Activated naive CD4-positive, alpha-beta T cell treated with anti-CD3 and anti-CD28 coated beads, Interleukin-2, amount 50 U/mL, for 24 hours (primary cell): ENCODE results near the gene PTPRR.

ENCODE experiments used
- H3K27ac Mint-ChIP-seq: one replicate; pipeline ENCODE4 v1.8.0; 2021; ENCODE audit warnings: mild to moderate bottlenecking, mixed read lengths
- H3K27me3 Mint-ChIP-seq: one replicate; pipeline ENCODE4 v1.8.0; 2021; ENCODE audit warnings: mixed read lengths
- H3K36me3 Mint-ChIP-seq: one replicate; pipeline ENCODE4 v1.8.0; 2021; ENCODE audit warnings: mixed read lengths
- H3K4me1 Mint-ChIP-seq: one replicate; pipeline ENCODE4 v1.8.0; 2021; ENCODE audit warnings: mixed read lengths
- H3K4me3 Mint-ChIP-seq: one replicate; pipeline ENCODE4 v1.8.0; 2021; ENCODE audit warnings: mild to moderate bottlenecking, mixed read lengths
- H3K9me3 Mint-ChIP-seq: one replicate; pipeline ENCODE4 v1.8.0; 2021; ENCODE audit warnings: mixed read lengths

The PTPRR gene, protein sequence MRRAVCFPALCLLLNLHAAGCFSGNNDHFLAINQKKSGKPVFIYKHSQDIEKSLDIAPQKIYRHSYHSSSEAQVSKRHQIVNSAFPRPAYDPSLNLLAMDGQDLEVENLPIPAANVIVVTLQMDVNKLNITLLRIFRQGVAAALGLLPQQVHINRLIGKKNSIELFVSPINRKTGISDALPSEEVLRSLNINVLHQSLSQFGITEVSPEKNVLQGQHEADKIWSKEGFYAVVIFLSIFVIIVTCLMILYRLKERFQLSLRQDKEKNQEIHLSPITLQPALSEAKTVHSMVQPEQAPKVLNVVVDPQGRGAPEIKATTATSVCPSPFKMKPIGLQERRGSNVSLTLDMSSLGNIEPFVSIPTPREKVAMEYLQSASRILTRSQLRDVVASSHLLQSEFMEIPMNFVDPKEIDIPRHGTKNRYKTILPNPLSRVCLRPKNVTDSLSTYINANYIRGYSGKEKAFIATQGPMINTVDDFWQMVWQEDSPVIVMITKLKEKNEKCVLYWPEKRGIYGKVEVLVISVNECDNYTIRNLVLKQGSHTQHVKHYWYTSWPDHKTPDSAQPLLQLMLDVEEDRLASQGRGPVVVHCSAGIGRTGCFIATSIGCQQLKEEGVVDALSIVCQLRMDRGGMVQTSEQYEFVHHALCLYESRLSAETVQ

DNA sequence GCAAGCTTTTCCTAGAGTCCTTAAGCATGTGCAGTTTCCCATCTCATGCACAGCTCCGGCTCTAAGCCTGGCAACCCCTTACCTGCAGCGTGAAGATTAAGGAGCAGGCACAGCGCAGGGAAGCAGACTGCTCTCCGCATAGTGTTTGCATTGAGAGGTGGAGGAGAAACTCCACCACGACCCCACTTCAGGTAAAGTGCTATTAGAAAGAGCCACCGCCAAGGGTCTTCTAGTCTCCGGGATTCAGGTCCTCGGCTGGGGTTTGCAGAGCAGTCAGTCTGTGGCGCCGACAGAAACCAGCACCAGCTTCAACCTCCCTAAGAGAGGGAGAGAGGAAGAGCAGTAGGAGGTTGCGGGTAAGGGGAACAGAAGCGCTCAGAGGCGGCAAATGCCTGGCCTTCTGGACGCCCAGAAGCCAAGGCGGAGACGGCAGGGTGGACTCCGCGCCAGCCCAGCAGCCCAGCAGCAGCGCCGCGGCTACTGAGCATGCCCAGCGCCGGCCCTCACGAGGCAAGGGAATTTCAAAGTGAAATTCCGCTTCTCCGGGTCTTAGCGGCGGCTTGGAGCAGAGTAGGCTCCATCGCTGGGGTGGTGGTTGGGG is at the start of gene PTPRR:
PTPRR (minus strand) TSS at position 488 of the 601 bp plus-strand sequence; CDS start at position 140, 348 bp downstream.
- H3K4me1 Mint-ChIP-seq: no peaks in the 10 kb centered on the region
- no peaks in the 10 kb centered on the region for H3K36me3 Mint-ChIP-seq
- H3K27me3 Mint-ChIP-seq: peaks cover 11% of the 10 kb centered on the region
- no peak within 1 kb of the TSS for H3K27ac Mint-ChIP-seq
- no peak within 1 kb of the TSS for H3K4me3 Mint-ChIP-seq
- no peaks in the 10 kb centered on the region for H3K9me3 Mint-ChIP-seq

DNA sequence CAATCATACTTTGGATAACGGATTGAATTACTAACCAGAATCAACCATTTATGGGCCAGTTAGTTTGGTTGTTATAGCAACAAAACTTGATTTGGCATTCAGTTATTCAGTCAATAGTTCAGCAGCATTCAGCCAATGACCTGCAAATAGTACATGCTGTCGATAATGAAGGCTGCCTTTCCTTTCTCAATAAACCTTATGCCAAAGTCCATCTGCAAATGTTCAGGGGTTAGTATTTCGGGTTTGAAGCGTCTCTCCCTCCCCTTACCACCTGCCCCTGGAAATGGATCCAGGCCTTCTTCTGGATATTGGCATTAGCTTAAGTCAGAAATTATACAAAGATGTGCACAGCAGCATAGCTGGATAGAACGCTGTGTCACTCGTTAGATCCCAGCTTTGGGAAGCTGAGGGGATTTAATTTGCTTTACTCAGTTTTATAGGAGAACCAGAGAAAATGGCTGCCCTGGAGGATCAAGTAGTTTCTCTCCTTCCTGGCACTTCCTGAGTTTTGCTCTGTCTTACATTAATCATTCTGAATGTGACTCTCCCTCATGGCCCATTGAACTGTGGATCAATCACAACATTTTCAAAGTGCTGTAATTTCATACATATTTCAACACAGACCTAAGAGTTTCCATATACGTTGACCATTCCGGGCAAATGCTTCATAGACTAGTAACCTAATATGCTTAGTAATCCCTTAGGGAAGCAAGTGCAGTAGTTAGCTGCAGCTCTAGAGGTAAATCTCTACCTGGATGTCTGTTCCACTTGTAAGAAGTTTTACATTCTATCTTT is 46.7 kb upstream of the PTPRR start:
- Mint-ChIP-seq H3K4me1 (no peaks in the 10 kb centered on the region), H3K9me3 (no peaks in the 10 kb centered on the region), H3K27ac (no peak overlapping the region), H3K27me3 (no peaks in the 10 kb centered on the region), H3K36me3 (no peaks in the 10 kb centered on the region), H3K4me3 (no peak overlapping the region)

DNA sequence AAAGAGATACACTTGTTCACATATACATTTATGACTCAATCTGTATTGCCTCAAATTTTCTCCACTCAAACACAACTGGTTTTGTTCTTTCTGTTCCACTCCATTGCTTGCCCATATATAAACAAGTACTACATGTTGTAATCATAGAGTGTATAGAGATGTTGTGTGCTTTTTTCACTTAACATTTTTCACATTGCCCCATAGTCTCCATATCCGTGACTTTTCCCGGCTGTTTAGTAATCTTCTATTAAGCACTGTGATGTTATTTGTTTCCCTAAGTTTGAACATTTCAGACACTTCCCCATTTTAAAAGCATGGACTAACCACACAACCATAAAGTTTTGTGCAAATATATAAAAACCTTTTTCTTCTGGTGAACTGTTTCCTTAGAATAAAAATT is 45.5 kb upstream of the PTPRR start:
- no peak overlapping the region for H3K27ac Mint-ChIP-seq
- no peaks in the 10 kb centered on the region for H3K36me3 Mint-ChIP-seq
- H3K9me3 Mint-ChIP-seq: peaks cover 6% of the 10 kb centered on the region
- no peaks in the 10 kb centered on the region for H3K27me3 Mint-ChIP-seq
- no peak overlapping the region for H3K4me3 Mint-ChIP-seq
- H3K4me1 Mint-ChIP-seq: no peaks in the 10 kb centered on the region

DNA sequence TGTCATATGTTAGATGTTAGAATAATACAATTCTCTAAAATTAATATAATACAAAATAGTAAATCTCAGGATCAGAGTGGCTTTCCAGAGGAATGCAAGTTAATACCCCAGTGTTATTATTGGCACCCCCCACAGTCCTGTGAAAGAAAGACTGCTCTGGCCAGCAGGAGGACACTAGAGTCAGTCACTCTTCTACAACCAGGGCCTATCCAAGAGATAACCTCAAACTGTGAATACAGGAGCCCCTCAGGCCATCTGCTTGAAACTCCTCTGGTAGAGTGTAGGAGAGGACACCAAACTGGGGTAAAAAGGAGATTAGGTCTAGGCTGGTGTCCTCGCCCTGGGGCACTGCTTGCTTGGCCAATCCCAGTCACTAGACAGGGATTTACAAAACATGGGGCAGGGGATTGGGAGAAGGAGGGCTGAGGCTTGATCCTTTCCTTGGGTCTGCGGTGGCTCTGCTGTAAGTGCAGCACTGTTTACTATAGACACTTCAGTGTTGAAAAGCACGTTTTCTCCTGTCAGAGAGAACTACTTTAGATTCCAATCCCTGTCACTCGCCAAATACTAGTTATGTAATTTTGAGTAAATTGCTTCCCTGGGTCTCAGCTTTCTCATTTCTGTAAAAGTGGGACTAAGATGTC is 44.5 kb upstream of the PTPRR start:
- no peak overlapping the region for H3K4me3 Mint-ChIP-seq
- H3K9me3 Mint-ChIP-seq: peaks cover 6% of the 10 kb centered on the region
- H3K4me1 Mint-ChIP-seq: no peaks in the 10 kb centered on the region
- H3K27me3 Mint-ChIP-seq: no peaks in the 10 kb centered on the region
- H3K27ac Mint-ChIP-seq: no peak overlapping the region
- H3K36me3 Mint-ChIP-seq: no peaks in the 10 kb centered on the region

DNA sequence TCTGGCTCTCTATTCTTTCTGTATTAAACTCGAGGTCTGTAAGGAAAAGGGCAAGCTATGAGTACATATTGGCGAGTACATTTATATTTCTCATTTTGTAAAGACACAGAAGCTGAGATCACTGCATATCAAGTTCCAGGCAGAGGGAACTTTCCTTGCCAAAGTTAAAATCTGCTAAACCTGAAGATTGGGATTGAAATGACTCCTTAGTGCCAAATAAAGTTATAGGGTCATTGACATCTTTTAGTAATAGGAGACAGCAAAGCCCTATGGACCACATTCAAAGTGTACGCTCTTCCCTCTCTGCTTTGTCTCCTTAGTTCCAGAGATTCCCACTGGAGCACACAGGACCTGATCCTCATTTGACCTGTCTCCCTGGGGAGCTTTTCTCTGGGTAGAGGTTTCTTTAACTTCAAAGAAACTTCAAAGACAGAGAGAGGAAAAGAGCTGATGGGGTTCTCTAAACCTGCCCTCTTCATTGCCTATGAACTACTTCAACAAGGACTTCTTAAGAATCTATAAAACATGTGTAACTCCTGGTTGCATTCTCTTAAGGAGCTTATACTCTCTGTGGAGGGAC is 42.6 kb upstream of the PTPRR start:
- no peaks in the 10 kb centered on the region for H3K4me1 Mint-ChIP-seq
- H3K4me3 Mint-ChIP-seq: no peak overlapping the region
- no peaks in the 10 kb centered on the region for H3K36me3 Mint-ChIP-seq
- peaks cover 6% of the 10 kb centered on the region for H3K9me3 Mint-ChIP-seq
- H3K27ac Mint-ChIP-seq: no peak overlapping the region
- H3K27me3 Mint-ChIP-seq: no peaks in the 10 kb centered on the region

DNA sequence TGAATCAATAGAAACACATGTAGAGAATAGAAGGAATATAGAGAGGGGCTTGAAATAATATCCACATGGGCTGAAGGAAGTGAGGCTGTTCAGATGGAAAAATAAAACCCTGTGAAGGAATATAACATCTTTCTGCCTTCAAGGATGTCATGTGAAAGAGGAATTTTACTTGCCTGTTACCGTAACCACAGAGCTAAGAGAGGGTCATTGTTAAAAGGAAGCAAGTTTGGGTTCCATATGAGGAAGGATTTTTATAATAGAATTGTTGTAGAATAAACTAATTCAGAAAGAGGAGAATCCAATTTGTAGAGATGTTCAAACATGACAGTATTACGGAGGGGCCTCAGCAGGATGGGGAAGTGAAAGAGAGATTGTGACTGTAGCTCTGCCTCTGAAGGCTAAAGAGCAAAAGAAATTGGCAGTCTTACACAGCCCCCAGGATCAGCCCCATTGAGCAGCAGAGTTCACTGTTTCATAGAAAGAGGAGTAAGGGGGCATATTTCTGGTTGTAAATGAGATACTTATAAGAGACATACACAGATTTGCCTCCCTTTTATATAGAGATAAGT is 41.8 kb upstream of the PTPRR start:
- Mint-ChIP-seq H3K4me1 (no peaks in the 10 kb centered on the region), H3K27ac (no peak overlapping the region)

DNA sequence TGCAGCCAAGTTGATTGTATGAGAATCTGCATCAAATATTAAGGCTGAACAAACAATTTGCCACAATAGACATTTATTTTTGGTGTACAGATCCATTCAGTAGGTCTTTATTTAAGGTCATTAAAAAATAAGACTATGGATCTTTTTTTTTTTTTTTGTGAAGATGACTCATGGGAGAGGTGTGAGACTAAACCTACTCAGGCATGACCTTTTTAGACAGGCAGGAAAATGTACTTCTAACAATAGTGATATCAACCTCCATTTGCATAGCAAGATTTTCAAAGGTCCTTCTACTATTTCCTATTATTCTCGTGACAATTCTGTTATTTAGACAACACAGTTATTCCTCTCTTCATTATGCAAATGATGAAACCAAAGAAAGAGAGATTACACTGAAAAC is 39.9 kb upstream of the PTPRR start:
- peaks cover 6% of the 10 kb centered on the region for H3K9me3 Mint-ChIP-seq
- no peaks in the 10 kb centered on the region for H3K27me3 Mint-ChIP-seq
- no peaks in the 10 kb centered on the region for H3K4me1 Mint-ChIP-seq
- no peak overlapping the region for H3K4me3 Mint-ChIP-seq
- no peaks in the 10 kb centered on the region for H3K36me3 Mint-ChIP-seq
- H3K27ac Mint-ChIP-seq: no peak overlapping the region

More for the DNA sequence above, 41.8 kb upstream of the PTPRR start:
- Mint-ChIP-seq H3K9me3 (peaks cover 6% of the 10 kb centered on the region), H3K36me3 (no peaks in the 10 kb centered on the region), H3K4me3 (no peak overlapping the region), H3K27me3 (no peaks in the 10 kb centered on the region)

DNA sequence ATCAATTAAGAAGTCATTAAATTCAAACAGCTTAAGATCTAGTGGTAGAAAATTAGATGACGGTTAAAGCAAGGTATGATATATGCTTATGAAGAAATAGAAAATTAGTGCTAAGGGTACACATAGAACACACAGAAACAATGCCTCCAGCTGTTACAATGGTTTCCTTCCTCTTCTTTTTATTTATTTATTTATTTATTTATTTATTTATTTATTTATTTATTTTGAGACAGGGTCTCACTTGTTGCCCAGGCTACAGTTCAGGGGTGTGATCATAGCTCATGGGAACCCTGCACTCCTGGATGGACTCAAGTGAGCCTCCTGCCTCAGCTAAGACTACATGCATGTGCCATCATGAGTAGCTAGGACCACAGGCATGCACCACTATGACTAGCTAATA is 34.9 kb upstream of the PTPRR start:
- Mint-ChIP-seq H3K9me3 (no peaks in the 10 kb centered on the region), H3K27ac (no peak overlapping the region), H3K36me3 (no peaks in the 10 kb centered on the region), H3K4me1 (no peaks in the 10 kb centered on the region), H3K27me3 (no peaks in the 10 kb centered on the region), H3K4me3 (no peak overlapping the region)

DNA sequence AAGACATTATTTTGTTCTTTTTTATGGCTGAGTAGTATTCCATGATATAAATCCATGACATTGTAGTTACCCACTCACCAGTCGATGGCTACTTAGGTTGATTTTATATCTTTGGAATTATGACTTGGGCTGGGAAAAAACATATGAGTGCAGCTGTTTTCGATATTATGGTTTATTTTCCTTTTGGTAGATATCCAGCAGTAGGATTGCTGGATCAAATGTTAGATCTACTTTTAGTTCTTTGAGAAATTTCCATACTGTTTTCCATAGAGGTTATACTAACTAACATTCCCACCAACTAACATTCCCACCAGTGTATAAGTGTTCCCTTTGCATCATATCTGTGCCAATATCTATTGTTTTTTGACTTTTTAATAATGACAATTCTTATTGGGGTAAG is 29.9 kb upstream of the PTPRR start:
- Mint-ChIP-seq H3K27me3 (no peaks in the 10 kb centered on the region), H3K36me3 (no peaks in the 10 kb centered on the region), H3K9me3 (peaks cover 3% of the 10 kb centered on the region), H3K4me3 (no peak overlapping the region), H3K27ac (no peak overlapping the region), H3K4me1 (no peaks in the 10 kb centered on the region)

DNA sequence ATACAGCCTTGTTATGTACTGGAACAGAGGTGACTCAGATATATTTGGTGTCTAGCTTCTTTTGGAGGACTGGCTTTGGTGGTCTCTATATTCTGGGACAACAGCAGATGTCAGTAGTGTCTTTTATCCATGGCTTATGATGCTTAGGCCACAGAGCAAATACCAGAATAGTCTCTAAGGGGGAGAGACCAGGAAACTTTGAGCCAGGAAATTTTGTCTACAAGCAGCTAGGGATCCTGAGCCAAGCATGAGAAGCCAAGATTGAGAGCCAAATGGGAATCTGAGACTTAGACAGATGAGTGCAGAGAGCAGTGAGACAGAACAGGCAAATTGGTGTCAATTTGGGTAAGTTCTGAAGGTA is 28.4 kb upstream of the PTPRR start:
- Mint-ChIP-seq H3K27me3 (no peaks in the 10 kb centered on the region), H3K4me1 (no peaks in the 10 kb centered on the region), H3K27ac (no peak overlapping the region), H3K36me3 (no peaks in the 10 kb centered on the region), H3K9me3 (peaks cover 10% of the 10 kb centered on the region), H3K4me3 (no peak overlapping the region)

DNA sequence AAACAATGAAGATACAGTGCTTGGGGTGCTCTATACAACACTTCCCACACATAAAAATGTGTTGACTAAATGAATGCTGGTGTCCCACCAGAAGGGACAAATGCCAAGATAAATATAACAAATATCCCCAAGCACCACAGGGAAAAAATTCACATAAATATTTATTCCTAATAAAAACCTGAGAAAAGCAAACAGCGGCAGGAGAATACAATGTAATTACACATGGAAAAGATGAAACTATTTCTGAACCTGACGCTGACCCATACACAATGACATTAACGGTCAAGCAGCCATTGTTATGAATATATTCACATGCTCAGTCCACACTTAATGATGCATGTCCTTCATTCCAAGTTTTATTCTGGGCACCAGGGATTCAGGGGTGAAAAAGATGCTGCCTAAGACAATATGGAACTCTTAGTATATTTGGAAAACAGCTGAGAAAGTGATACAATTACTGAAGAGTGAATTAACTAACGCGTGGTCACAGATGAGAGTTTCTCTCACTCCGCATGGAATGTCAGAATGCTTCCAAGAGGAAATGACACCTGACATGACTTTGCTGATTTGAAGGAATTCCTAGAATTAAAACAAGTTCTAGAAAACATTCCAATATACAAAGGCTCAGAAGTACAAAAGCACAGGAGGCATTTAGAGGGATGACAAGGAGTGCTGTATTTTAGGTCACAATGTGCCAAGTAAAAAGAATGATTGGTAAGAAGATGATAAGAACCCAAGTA is 27.9 kb upstream of the PTPRR start:
- Mint-ChIP-seq H3K4me1 (no peaks in the 10 kb centered on the region), H3K9me3 (peaks cover 14% of the 10 kb centered on the region), H3K36me3 (no peaks in the 10 kb centered on the region), H3K4me3 (no peak overlapping the region), H3K27me3 (no peaks in the 10 kb centered on the region), H3K27ac (no peak overlapping the region)

DNA sequence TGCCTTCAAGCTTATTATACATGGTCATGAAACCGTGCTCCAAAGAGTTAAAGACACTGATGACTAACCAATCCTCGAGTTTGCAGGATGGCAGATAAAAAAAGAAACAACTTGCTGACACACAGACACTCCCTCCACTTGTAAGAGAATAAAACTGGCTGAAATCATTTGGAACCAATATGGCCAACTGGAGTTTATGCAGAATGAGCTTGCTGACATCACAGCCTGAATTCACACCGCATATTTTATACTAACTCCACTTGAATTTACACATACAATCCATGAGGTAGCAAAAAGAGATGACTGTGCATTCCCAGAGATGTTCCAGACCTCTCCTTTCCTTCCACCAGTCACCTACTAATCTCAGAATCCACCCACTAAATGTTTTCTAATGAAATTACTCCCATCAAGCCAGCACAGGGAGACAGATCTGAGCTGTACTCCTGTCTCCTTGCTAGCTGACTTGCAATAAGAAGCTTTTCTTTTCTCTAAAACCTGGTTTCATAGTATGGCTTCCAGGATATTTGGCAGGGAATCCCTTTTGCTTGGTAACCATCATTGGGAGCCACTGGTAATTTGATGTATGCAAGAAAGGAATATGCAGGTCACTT is 15.8 kb upstream of the PTPRR start:
- Mint-ChIP-seq H3K9me3 (peaks cover 5% of the 10 kb centered on the region), H3K27ac (no peak overlapping the region), H3K4me1 (no peaks in the 10 kb centered on the region), H3K27me3 (peaks cover 3% of the 10 kb centered on the region), H3K4me3 (no peak overlapping the region), H3K36me3 (no peaks in the 10 kb centered on the region)

DNA sequence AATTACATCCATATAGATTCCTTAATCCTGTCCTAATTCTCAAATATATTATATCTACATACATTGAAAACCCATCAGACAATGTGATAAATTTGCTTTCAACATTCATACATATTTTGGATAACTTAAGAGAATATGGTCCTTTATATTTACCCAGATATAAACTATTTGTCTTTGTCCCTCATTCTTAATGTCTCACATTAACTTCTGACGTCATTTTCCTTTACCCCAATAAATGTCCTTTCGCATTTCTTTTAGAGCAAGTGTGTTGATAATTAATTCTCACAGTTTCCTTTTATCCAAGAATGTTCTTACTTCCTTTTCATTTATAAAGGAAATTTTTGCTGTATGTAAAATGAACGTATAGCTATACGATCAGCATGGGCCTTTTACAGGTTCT is 12.6 kb upstream of the PTPRR start:
- no peak overlapping the region for H3K4me3 Mint-ChIP-seq
- no peaks in the 10 kb centered on the region for H3K36me3 Mint-ChIP-seq
- H3K9me3 Mint-ChIP-seq: peaks cover 5% of the 10 kb centered on the region
- peaks cover 1% of the 10 kb centered on the region for H3K27me3 Mint-ChIP-seq
- H3K27ac Mint-ChIP-seq: no peak overlapping the region
- H3K4me1 Mint-ChIP-seq: no peaks in the 10 kb centered on the region

DNA sequence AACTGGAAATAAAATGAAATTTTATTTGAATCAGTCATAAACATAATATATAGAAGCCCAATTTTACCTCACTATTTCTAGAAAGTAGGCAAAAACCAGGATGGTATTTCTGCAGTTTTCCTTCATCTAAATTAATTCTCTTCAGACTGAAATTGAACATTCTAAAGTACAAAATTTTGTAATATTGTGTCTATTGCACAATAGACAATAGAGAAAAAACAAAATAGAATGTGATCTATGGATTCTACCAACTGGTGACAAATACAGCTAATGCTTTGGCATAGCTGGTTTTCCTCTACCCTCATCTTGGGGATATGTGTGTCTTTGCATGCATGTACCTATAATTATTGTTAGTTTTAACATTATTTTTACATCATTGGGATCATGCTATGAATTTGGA is 8.5 kb upstream of the PTPRR start:
- Mint-ChIP-seq H3K36me3 (no peaks in the 10 kb centered on the region), H3K27me3 (no peaks in the 10 kb centered on the region), H3K27ac (no peak overlapping the region), H3K4me3 (no peak overlapping the region), H3K9me3 (no peaks in the 10 kb centered on the region), H3K4me1 (no peaks in the 10 kb centered on the region)
